Measurements from ENCODE around the gene GLYR1. TPM values are rescaled to one million over a fixed set of nuclear protein-coding genes. Genes with fewer than 3 reads are reported as not detected.

The GLYR1 gene
- total and polyA plus RNA-seq, 2 of the 4 experiments (the other 2 are of a cell fraction) = 26.0 to 54.2 TPM

GRCh38 chr16:4796982-4797804 lies 49.9 kb downstream of the GLYR1 start:
- H3K9me3 ChIP-seq (ENCODE audit: control insufficient read depth, insufficient read depth, low read length) = no peaks in the 10 kb centered on the region
- dilution Hi-C loops (cut with HindIII; ENCODE audit: low sequenced_read_pairs, unreplicated experiment) = no loop called here
- 50% methylated on average over 1 of the region's 21 CpGs; no CpG with 5 or more reads in 1 of the 2 experiments for WGBS, 2 experiments (ENCODE audit: extremely low coverage in 2 of 2, insufficient read length in 1 of 2)
- no peak for TF ChIP-seq USF2 (IDR thresholded peaks at IDR 0.05; ENCODE audit: low read depth, low read length)
- TF ChIP-seq MAZ (IDR thresholded peaks at IDR 0.05; ENCODE audit: borderline replicate concordance, low read depth, low read length) = no peak
- no peak for TF ChIP-seq SMC3 (IDR thresholded peaks at IDR 0.05; ENCODE audit: low read depth, low read length)
- no peak for TF ChIP-seq MXI1 (IDR thresholded peaks at IDR 0.05; ENCODE audit: borderline replicate concordance, low read depth, low read length)
- TF ChIP-seq RFX5 (IDR thresholded peaks at IDR 0.05; ENCODE audit: low read depth, low read length) = no peak
- no peak for TF ChIP-seq BHLHE40 (IDR thresholded peaks at IDR 0.05; ENCODE audit: low read depth, low read length)
- TF ChIP-seq NFE2L2 (IDR thresholded peaks at IDR 0.05; ENCODE audit: low read depth, low read length) = no peak
- no peak for TF ChIP-seq POLR2A (IDR thresholded peaks at IDR 0.05; ENCODE audit: low read depth, low read length)
- TF ChIP-seq, protein P1, sequence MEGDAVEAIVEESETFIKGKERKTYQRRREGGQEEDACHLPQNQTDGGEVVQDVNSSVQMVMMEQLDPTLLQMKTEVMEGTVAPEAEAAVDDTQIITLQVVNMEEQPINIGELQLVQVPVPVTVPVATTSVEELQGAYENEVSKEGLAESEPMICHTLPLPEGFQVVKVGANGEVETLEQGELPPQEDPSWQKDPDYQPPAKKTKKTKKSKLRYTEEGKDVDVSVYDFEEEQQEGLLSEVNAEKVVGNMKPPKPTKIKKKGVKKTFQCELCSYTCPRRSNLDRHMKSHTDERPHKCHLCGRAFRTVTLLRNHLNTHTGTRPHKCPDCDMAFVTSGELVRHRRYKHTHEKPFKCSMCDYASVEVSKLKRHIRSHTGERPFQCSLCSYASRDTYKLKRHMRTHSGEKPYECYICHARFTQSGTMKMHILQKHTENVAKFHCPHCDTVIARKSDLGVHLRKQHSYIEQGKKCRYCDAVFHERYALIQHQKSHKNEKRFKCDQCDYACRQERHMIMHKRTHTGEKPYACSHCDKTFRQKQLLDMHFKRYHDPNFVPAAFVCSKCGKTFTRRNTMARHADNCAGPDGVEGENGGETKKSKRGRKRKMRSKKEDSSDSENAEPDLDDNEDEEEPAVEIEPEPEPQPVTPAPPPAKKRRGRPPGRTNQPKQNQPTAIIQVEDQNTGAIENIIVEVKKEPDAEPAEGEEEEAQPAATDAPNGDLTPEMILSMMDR (conservative IDR thresholded peaks at IDR 0.05; ENCODE audit: low read depth, low read length) = no peak
- no peak for TF ChIP-seq RAD21 (IDR thresholded peaks at IDR 0.05; ENCODE audit: low read length)
- no peak for TF ChIP-seq MAFK (IDR thresholded peaks at IDR 0.05; ENCODE audit: low read depth, low read length)
- TF ChIP-seq RCOR1 (IDR thresholded peaks at IDR 0.05; ENCODE audit: insufficient replicate concordance, low read length) = no peak
- TF ChIP-seq FOS (IDR thresholded peaks at IDR 0.05; ENCODE audit: low read depth, low read length) = no peak
- TF ChIP-seq, protein P2, sequence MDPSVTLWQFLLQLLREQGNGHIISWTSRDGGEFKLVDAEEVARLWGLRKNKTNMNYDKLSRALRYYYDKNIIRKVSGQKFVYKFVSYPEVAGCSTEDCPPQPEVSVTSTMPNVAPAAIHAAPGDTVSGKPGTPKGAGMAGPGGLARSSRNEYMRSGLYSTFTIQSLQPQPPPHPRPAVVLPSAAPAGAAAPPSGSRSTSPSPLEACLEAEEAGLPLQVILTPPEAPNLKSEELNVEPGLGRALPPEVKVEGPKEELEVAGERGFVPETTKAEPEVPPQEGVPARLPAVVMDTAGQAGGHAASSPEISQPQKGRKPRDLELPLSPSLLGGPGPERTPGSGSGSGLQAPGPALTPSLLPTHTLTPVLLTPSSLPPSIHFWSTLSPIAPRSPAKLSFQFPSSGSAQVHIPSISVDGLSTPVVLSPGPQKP (IDR thresholded peaks at IDR 0.05; ENCODE audit: borderline replicate concordance, low read depth, low read length) = no peak
- no peak for TF ChIP-seq CHD1 (IDR thresholded peaks at IDR 0.05; ENCODE audit: low read depth, low read length)

More at GRCh38 chr16:4796982-4797804, 49.9 kb downstream of the GLYR1 start:
- Histone ChIP-seq H3K9me1 (ENCODE audit: insufficient read depth, low read length) (no peaks in the 10 kb centered on the region), H3K27me3 (ENCODE audit: control insufficient read depth, insufficient read depth, low read length) (no peaks in the 10 kb centered on the region), H4K91ac (ENCODE audit: insufficient read depth, low read depth, low read length) (no peak overlapping the region), H2AK9ac (replicated peaks; ENCODE audit: low read depth, low read length, poor library complexity) (no peak overlapping the region), H3K4me3 (ENCODE audit: insufficient read depth, low read depth, low read length) (no peak overlapping the region), H2BK120ac (ENCODE audit: low read depth, low read length) (no peak overlapping the region), H2BK15ac (ENCODE audit: low read depth, low read length) (no peak overlapping the region), H3K9ac (ENCODE audit: low read depth, low read length) (no peak overlapping the region), H2AK5ac (ENCODE audit: low read depth, low read length) (no peak overlapping the region), H3K4me1 (ENCODE audit: control insufficient read depth, insufficient read depth, low read length) (peaks cover 5% of the 10 kb centered on the region; the same call in 1 of the 2 replicates), H3K79me1 (ENCODE audit: low read depth in 1 of 2, low read length in 2 of 2) (0 out of 4 replicates have a peak, but pooled peaks cover 0 to 7% of the 10 kb centered on the region in 2 experiments), H3K18ac (ENCODE audit: low read depth, low read length) (no peak overlapping the region), H3K27ac (ENCODE audit: insufficient read depth, low read length) (no peak overlapping the region), H3K23ac (ENCODE audit: low read depth, low read length) (no peak overlapping the region), H3K4ac (ENCODE audit: low read depth, low read length) (no peak overlapping the region), H2AFZ (replicated peaks; ENCODE audit: low read length, poor library complexity) (no peak overlapping the region), H3K4me2 (ENCODE audit: low read depth, low read length) (no peak overlapping the region), H3K56ac (ENCODE audit: extremely low read depth, insufficient read depth, low read length) (no peak overlapping the region), H3K36me3 (ENCODE audit: control insufficient read depth, insufficient read depth, low read length) (peaks cover 2% of the 10 kb centered on the region; the same call in 1 of the 2 replicates), H2BK20ac (ENCODE audit: low read depth, low read length) (no peak overlapping the region), H4K5ac (ENCODE audit: low read depth, low read length) (no peak overlapping the region), H2BK5ac (ENCODE audit: low read depth, low read length, poor library complexity, severe bottlenecking) (no peak overlapping the region), H4K8ac (ENCODE audit: low read depth in 2 of 2, low read length in 2 of 2) (no peak overlapping the region), H4K20me1 (ENCODE audit: insufficient read depth, low read length) (no peaks in the 10 kb centered on the region), H3K14ac (replicated peaks; ENCODE audit: low read depth, low read length) (no peak overlapping the region)
- DNase-seq (no peak), ATAC-seq (ENCODE audit: low read depth) (no peak)
- BruUV-seq (replicated peaks) = no TSS peak
- in situ Hi-C loops (cut with MboI; ENCODE audit: low sequenced_read_pairs) = no loop called here
- POLR2A ChIA-PET (ENCODE audit: unreplicated experiment) = no interaction called here
- intact Hi-C loops (cut with micrococcal nuclease) = no loop called here
- CTCF ChIA-PET = interaction anchor here (0.5 kb wide), 1 partner anchor 15 kb away, joined by 3 read pairs; no protein-coding TSS in a partner anchor
